Cardiac septum (tissue), 1 donor: ENCODE measurements around the gene PUM1. TPM values are rescaled to one million over a fixed set of nuclear protein-coding genes. Genes with fewer than 3 reads are reported as not detected.
A peak's percentile ranks its signal among the peaks of the same experiment; 100 is the strongest.

Experiments used
- DNase-seq: peaks from one replicate; pipeline ENCODE4 v3.0.0-alpha.2; 2020; ENCODE audit warnings: low spot score
- intact Hi-C: fragments of 100-400 bp; cut with DNase I; formaldehyde crosslinking; loops from one replicate; pipeline ENCODE4 v1.14.0; 2022
- total RNA-seq: library from RNA; stranded (reverse); fragmentation: NEBNext Ultra II Directional; extraction: Animal tissue kit (Norgen Biotek cat#: 25700); gene quantifications from one replicate; pipeline ENCODE4 v1.2.1, GENCODE V29; 2021
- donor health status: DM: no; HTN: no; CAD: no.

PUM1 gene
- total RNA-seq, 1 donor from 2014 or later = 83.7 TPM

- intact Hi-C loops = no loop called here
Measured at GRCh38 chr1:30890502-30891226, 174.9 kb downstream of the PUM1 start.

GRCh38 chr1:30889511-30889910 is 176.0 kb downstream of the PUM1 start:
- intact Hi-C loops = loop anchor here (5.0 kb wide), 1 partner anchor 67 kb away; no protein-coding TSS in a partner anchor
- no peak for DNase-seq

More at GRCh38 chr1:30890502-30891226, 174.9 kb downstream of the PUM1 start:
- DNase-seq = no peak

- no peak for DNase-seq
- intact Hi-C loops = loop anchor here (5.0 kb wide), 1 partner anchor 67 kb away; no protein-coding TSS in a partner anchor
Measured at GRCh38 chr1:30888975-30889374, 176.5 kb downstream of the PUM1 start.

- intact Hi-C loops = loop anchor here (5.0 kb wide), 1 partner anchor 66 kb away; no protein-coding TSS in a partner anchor
- peak; percentile 86 for DNase-seq
Measured at GRCh38 chr1:30888391-30888790, 177.1 kb downstream of the PUM1 start.

GRCh38 chr1:30887485-30888315 is 177.8 kb downstream of the PUM1 start:
- intact Hi-C loops = loop anchor here (5.0 kb wide), 1 partner anchor 65 kb away; no protein-coding TSS in a partner anchor

GRCh38 chr1:30886710-30887428 is 178.6 kb downstream of the PUM1 start:
- DNase-seq = no peak
- intact Hi-C loops = loop anchor here (5.0 kb wide), 1 partner anchor 65 kb away; no protein-coding TSS in a partner anchor

More at GRCh38 chr1:30887485-30888315, 177.8 kb downstream of the PUM1 start:
- no peak for DNase-seq

GRCh38 chr1:30885570-30886522 is 179.7 kb downstream of the PUM1 start:
- no peak for DNase-seq

GRCh38 chr1:30884723-30885122 is 180.8 kb downstream of the PUM1 start:
- no peak for DNase-seq
- intact Hi-C loops = loop anchor here (5.0 kb wide), 1 partner anchor 62 kb away; no protein-coding TSS in a partner anchor

More at GRCh38 chr1:30885570-30886522, 179.7 kb downstream of the PUM1 start:
- intact Hi-C loops = loop anchor here (5.0 kb wide), 1 partner anchor 64 kb away; no protein-coding TSS in a partner anchor

GRCh38 chr1:30883389-30884172 is 181.9 kb downstream of the PUM1 start:
- no peak for DNase-seq
- intact Hi-C loops = no loop called here

- no peak for DNase-seq
- intact Hi-C loops = no loop called here
Measured at GRCh38 chr1:30882678-30883388, 182.7 kb downstream of the PUM1 start.

Other genes with a start within 250 kb of the PUM1 start
- gene SDC3, start 157.0 kb downstream of the PUM1 start, total RNA-seq = 29.7 TPM
- 0.11 TPM for gene NKAIN1, start 174.2 kb upstream of the PUM1 start, total RNA-seq
- gene SNRNP40, start 231.1 kb upstream of the PUM1 start, total RNA-seq = 21.6 TPM
- gene ZCCHC17, start 231.3 kb upstream of the PUM1 start, total RNA-seq = 12.4 TPM